Liver (tissue), 9 donors: ENCODE results near the gene CERKL. TPM values are rescaled to one million over a fixed set of nuclear protein-coding genes. Genes with fewer than 3 reads are reported as not detected.

ENCODE experiments used
- DNase-seq: peaks from one replicate; pipeline ENCODE4 v3.0.0-alpha.2; 2017; ENCODE audit warnings: low spot score
- H3K27ac ChIP-seq, 2 donors: one replicate each; pipeline ENCODE4 v1.7.0; 2013; ENCODE audit warnings: inconsistent platforms in 2 of 2, low read length in 2 of 2, control low read depth in 1 of 2, low read depth in 1 of 2, mild to moderate bottlenecking in 1 of 2
- H3K27me3 ChIP-seq, 4 donors: one replicate each; pipeline versions ENCODE4 v1.6.1 to v1.7.0; 2013; ENCODE audit warnings: low read length in 3 of 4, inconsistent platforms in 1 of 4, mild to moderate bottlenecking in 1 of 4, moderate library complexity in 1 of 4; ENCODE audit not compliant: control insufficient read depth in 4 of 4, insufficient read depth in 4 of 4
- H3K36me3 ChIP-seq, 4 donors: one replicate each; pipeline versions ENCODE4 v1.6.1 to v1.7.0; 2013; ENCODE audit warnings: low read length in 3 of 4, mild to moderate bottlenecking in 3 of 4, low read depth in 1 of 4, moderate library complexity in 1 of 4; ENCODE audit not compliant: control insufficient read depth in 4 of 4, insufficient read depth in 3 of 4
- H3K4me1 ChIP-seq, 4 donors: one replicate each; pipeline versions ENCODE4 v1.6.1 to v1.7.0; 2013; ENCODE audit warnings: low read length in 3 of 4, mild to moderate bottlenecking in 3 of 4, moderate library complexity in 1 of 4; ENCODE audit not compliant: control insufficient read depth in 4 of 4, insufficient read depth in 4 of 4
- H3K4me3 ChIP-seq, 3 donors: one replicate each; pipeline versions ENCODE4 v1.6.1 to v1.7.0; 2013; ENCODE audit warnings: low read length in 3 of 3, control low read depth in 1 of 3, low read depth in 1 of 3, mild to moderate bottlenecking in 1 of 3
- H3K9ac ChIP-seq, 2 donors: one replicate each; pipeline ENCODE4 v1.7.0; 2013; ENCODE audit warnings: low read length in 2 of 2, mild to moderate bottlenecking in 2 of 2, moderate library complexity in 2 of 2, control low read depth in 1 of 2, low read depth in 1 of 2
- H3K9me3 ChIP-seq, 4 donors: one replicate each; pipeline versions ENCODE4 v1.6.1 to v1.7.0; 2013; ENCODE audit warnings: low read length in 3 of 4; ENCODE audit not compliant: control insufficient read depth in 4 of 4
- EGR1 ChIP-seq, 2 donors: IDR thresholded peaks; 2 replicates each; pipeline ENCODE4 v1.6.1; 2016 to 2018; ENCODE audit warnings: antibody characterized with exemption in 2 of 2, low read depth in 2 of 2
- FOXA1 ChIP-seq: IDR thresholded peaks from 2 replicates; pipeline ENCODE4 v1.6.1; 2016; ENCODE audit warnings: antibody characterized with exemption
- HNF4A ChIP-seq, 2 donors: conservative IDR thresholded peaks; 2 replicates each; pipeline ENCODE4 v1.6.1; 2016; ENCODE audit warnings: antibody characterized with exemption in 2 of 2, mild to moderate bottlenecking in 2 of 2
- JUND ChIP-seq, 2 donors: IDR thresholded peaks; 2 replicates each; pipeline ENCODE4 v1.6.1; 2016; ENCODE audit warnings: antibody characterized with exemption in 2 of 2
- RAD21 ChIP-seq, 2 donors: IDR thresholded peaks; 2 replicates each; pipeline ENCODE4 v1.6.1; 2016; ENCODE audit warnings: antibody characterized with exemption in 2 of 2, mild to moderate bottlenecking in 2 of 2
- SP1 ChIP-seq: IDR thresholded peaks from 2 replicates; pipeline ENCODE4 v1.6.1; 2018; ENCODE audit warnings: antibody characterized with exemption, mild to moderate bottlenecking
- TAF1 ChIP-seq: conservative IDR thresholded peaks from 2 replicates; pipeline ENCODE4 v1.6.1; 2016; ENCODE audit warnings: antibody characterized with exemption, mild to moderate bottlenecking
- YY1 ChIP-seq: IDR thresholded peaks from 2 replicates; pipeline ENCODE4 v1.6.1; 2016; ENCODE audit warnings: antibody characterized with exemption, mild to moderate bottlenecking
- WGBS: extraction: QIAGEN DNeasy Blood & Tissue Kit; methylation state at CpG from one replicate; pipeline ENCODE4 v1.1.7; 2013; 5-methylcytosine and 5-hydroxymethylcytosine counted together
- polyA plus RNA-seq, 2 donors: library from polyadenylated mRNA; stranded (reverse) in 1 of 2; unstranded in 1 of 2; fragments of 200-250 nt in 1 of 2; fragments of >200 nt in 1 of 2; fragmentation: Nextera tagmentation in 1 of 2; extraction: Ambion mirVana in 1 of 2; gene quantifications; one replicate each; pipeline versions ENCODE4 v1.2.1 to v1.2.3, GENCODE V29; 2013 to 2015
- total RNA-seq, 2 donors: library from RNA; depleted of rRNA; stranded (reverse); fragments of >200 nt; gene quantifications; one replicate each; pipeline ENCODE4 v1.2.3, GENCODE V29; 2014
- TF ChIP-seq, protein P1 (sequence below): IDR thresholded peaks from 2 replicates; pipeline ENCODE4 v1.6.1; 2016; ENCODE audit warnings: antibody characterized with exemption, mild to moderate bottlenecking
- TF ChIP-seq, protein P2 (sequence below): IDR thresholded peaks from 2 replicates; pipeline ENCODE4 v1.6.1; 2016; ENCODE audit warnings: antibody characterized with exemption
- donor health status: healthy.
- donor health status: healthy.
- donor health status: healthy.
- donor health status: healthy.
- donor health status: healthy.

CERKL gene
- total and polyA plus RNA-seq, 4 donors, result 0.50 to 0.79 TPM; not detected in 2

DNA sequence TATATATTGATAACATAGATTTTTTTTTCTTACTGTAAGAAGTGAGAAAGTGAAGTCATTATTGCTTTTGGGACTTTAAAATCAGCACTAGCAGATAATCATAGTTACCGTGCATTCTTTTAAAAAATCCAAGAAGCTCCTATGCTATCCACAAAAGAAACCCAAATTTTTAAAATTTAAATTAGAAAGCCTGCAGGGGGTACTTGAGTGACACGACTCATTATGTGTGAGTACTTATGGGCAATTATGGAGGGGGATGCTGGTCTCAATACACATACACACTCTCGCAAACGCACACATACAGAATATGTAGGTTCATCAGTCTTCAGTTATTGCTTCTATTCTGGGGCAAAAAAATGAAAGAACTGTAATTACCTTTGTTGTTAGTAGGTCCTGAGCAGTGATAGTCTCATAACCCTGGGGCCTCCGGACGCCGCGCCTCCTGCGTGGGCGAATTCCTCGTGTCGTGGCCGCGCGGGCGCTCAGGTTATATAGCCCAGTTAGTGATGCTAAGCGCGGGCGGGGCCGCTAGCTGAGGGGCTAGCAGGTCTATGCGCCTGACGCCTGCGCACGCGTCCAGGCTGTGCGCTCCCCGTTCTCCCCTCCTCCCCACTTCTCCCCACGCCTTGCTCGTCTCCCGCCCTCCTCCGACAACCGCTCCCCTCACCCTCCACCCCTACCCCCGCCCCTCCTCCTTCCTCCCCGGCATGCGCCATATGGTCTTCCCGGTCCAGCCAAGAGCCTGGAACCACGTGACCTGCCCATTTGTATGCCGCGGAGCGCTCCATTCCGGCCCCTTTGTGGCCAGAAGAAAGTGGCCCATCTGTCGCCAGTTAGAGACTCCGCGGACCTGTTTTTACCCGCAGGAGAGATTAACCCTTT is 23.4 kb upstream of the CERKL start, which contains the start of gene NEUROD1:
TSS of gene NEUROD1 (minus strand) at position 463 of the 882 bp plus-strand sequence. CDS start 1,657 bp downstream, outside the sequence.
- Histone ChIP-seq H3K27ac (no peak within 1 kb of the TSS), H3K9ac (no peak within 1 kb of the TSS), H3K36me3 (no peaks in the 10 kb centered on the region), H3K4me1 (peaks cover 3 to 15% (median 6%) of the 10 kb centered on the region in 4 donors), H3K4me3 (peak within 1 kb of the TSS in 1 of 3 donors; percentile 3), H3K9me3 (peaks cover 0 to 5% (median 2%) of the 10 kb centered on the region in 4 donors), H3K27me3 (peaks cover 9 to 33% (median 12%) of the 10 kb centered on the region in 4 donors)
- WGBS, result 5% methylated on average over 45 of the region's 45 CpGs
- no peak for DNase-seq
- TF ChIP-seq TAF1 (no peak), RAD21 (IDR thresholded peaks at IDR 0.05) (no peak), HNF4A (conservative IDR thresholded peaks at IDR 0.05) (no peak), JUND (IDR thresholded peaks at IDR 0.05) (no peak), EGR1 (IDR thresholded peaks at IDR 0.05; ENCODE audit: low read depth in 2 of 2) (no peak), SP1 (no peak)

DNA sequence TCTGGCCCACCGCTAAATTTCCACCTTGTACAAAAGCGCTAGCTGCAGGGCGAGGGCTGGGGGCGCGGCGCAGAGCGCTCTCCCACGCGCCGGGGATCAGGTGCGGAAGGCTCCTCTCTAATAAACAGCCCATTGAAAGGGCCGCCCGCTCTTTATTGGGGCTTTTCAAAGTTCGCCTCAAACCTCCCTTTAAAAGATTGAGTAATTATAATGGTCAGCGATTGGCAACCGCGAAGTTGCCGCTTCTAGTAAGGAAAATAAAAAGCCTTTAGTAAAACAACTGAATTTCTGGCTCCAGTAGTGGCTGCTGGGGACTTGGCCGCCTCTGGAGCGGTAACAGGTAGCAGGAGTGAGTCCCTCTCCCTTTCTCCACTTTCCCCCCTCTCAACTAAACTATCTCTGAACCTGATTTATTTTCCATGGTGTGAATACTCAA is 22.7 kb upstream of the CERKL start:
- Histone ChIP-seq H3K9ac (no peak overlapping the region), H3K27me3 (peaks cover 7 to 26% (median 10%) of the 10 kb centered on the region in 4 donors), H3K9me3 (peaks cover 0 to 5% (median 2%) of the 10 kb centered on the region in 4 donors), H3K4me3 (no peak overlapping the region), H3K27ac (no peak overlapping the region), H3K4me1 (peaks cover 3 to 9% (median 4%) of the 10 kb centered on the region in 4 donors), H3K36me3 (no peaks in the 10 kb centered on the region)
- TF ChIP-seq YY1 (no peak), FOXA1 (no peak)
- WGBS, result 6% methylated on average over 20 of the region's 20 CpGs
- DNase-seq, result no peak

DNA sequence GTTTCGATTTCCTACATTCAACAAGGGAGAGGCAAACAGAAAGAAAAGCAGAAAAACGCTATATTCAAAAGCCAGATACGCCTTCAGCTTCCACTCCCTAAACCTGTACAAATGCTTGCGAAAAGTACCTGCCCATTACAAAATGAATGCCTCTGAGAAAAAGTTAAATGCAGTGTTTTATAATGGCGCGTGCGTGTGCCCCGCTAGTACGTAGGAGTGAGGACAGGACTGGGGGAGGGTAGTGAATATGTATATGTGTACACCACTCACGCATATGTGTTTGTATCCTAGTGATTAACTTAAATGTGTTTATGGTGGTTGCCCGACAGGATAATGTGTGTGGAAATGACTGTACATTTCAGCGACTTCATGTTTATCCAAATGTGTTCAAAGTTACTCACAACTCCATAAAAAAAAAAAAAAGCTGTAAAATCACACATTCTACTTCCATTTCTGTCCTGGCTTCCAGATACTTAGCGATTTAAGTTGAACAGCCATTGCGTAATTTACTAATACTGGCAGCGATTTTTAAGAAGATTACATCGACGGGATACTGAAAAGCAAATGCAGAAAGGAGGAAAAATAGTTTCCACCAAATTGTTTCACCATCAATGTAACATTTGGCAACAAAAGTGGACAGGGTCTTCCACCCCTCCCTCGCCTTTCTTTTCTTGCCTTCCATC is 22.1 kb upstream of the CERKL start:
- no peak overlapping the region for H3K27ac ChIP-seq
- H3K9ac ChIP-seq, result no peak overlapping the region
- no peak overlapping the region for H3K4me3 ChIP-seq
- 15% methylated on average over 18 of the region's 18 CpGs for WGBS
- peaks cover 0 to 5% (median 2%) of the 10 kb centered on the region in 4 donors for H3K9me3 ChIP-seq
- peaks cover 3 to 9% (median 4%) of the 10 kb centered on the region in 4 donors for H3K4me1 ChIP-seq
- peaks cover 7 to 23% (median 10%) of the 10 kb centered on the region in 4 donors for H3K27me3 ChIP-seq
- DNase-seq, result no peak
- no peaks in the 10 kb centered on the region for H3K36me3 ChIP-seq
- TF ChIP-seq SP1, result no peak

DNA sequence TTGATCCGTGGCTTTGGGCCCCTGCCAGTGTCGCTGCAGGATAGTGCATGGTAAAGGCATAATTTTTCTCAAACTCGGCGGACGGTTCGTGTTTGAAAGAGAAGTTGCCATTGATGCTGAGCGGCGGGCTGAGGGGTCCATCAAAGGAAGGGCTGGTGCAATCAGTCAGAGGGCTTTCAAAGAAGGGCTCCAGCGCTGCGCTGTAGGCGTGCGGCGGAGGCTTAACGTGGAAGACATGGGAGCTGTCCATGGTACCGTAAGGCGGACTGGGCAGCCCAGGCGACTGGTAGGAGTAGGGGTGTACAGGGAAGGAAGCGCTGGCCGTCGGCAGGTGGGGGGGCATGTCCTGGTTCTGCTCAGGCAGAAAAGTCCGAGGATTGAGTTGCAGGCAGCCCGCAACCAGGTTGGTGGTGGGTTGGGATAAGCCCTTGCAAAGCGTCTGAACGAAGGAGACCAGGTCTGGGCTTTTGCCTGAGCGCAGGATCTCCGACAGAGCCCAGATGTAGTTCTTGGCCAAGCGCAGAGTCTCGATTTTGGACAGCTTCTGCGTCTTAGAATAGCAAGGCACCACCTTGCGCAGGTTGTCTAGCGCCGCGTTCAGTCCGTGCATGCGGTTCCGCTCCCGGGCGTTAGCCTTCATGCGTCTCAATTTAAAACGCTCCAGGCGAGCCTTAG is 21.1 kb upstream of the CERKL start:
- 12% methylated on average over 41 of the region's 41 CpGs for WGBS
- peaks cover 0 to 5% (median 2%) of the 10 kb centered on the region in 4 donors for H3K9me3 ChIP-seq
- no peak overlapping the region for H3K9ac ChIP-seq
- TF ChIP-seq SP1, result no peak
- TF ChIP-seq HNF4A (conservative IDR thresholded peaks at IDR 0.05), result no peak
- TF ChIP-seq, protein P1, sequence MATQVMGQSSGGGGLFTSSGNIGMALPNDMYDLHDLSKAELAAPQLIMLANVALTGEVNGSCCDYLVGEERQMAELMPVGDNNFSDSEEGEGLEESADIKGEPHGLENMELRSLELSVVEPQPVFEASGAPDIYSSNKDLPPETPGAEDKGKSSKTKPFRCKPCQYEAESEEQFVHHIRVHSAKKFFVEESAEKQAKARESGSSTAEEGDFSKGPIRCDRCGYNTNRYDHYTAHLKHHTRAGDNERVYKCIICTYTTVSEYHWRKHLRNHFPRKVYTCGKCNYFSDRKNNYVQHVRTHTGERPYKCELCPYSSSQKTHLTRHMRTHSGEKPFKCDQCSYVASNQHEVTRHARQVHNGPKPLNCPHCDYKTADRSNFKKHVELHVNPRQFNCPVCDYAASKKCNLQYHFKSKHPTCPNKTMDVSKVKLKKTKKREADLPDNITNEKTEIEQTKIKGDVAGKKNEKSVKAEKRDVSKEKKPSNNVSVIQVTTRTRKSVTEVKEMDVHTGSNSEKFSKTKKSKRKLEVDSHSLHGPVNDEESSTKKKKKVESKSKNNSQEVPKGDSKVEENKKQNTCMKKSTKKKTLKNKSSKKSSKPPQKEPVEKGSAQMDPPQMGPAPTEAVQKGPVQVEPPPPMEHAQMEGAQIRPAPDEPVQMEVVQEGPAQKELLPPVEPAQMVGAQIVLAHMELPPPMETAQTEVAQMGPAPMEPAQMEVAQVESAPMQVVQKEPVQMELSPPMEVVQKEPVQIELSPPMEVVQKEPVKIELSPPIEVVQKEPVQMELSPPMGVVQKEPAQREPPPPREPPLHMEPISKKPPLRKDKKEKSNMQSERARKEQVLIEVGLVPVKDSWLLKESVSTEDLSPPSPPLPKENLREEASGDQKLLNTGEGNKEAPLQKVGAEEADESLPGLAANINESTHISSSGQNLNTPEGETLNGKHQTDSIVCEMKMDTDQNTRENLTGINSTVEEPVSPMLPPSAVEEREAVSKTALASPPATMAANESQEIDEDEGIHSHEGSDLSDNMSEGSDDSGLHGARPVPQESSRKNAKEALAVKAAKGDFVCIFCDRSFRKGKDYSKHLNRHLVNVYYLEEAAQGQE, result peak; percentile 100
- TF ChIP-seq, protein P2, sequence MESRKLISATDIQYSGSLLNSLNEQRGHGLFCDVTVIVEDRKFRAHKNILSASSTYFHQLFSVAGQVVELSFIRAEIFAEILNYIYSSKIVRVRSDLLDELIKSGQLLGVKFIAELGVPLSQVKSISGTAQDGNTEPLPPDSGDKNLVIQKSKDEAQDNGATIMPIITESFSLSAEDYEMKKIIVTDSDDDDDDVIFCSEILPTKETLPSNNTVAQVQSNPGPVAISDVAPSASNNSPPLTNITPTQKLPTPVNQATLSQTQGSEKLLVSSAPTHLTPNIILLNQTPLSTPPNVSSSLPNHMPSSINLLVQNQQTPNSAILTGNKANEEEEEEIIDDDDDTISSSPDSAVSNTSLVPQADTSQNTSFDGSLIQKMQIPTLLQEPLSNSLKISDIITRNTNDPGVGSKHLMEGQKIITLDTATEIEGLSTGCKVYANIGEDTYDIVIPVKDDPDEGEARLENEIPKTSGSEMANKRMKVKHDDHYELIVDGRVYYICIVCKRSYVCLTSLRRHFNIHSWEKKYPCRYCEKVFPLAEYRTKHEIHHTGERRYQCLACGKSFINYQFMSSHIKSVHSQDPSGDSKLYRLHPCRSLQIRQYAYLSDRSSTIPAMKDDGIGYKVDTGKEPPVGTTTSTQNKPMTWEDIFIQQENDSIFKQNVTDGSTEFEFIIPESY, result no peak
- no peak for TF ChIP-seq FOXA1
- no peak for TF ChIP-seq JUND (IDR thresholded peaks at IDR 0.05)
- peaks cover 7 to 21% (median 10%) of the 10 kb centered on the region in 4 donors for H3K27me3 ChIP-seq
- no peak overlapping the region for H3K4me3 ChIP-seq
- no peaks in the 10 kb centered on the region for H3K36me3 ChIP-seq
- no peak overlapping the region for H3K27ac ChIP-seq
- H3K4me1 ChIP-seq, result peaks cover 0 to 7% (median 3%) of the 10 kb centered on the region in 4 donors
- DNase-seq, result peak; percentile 72
